Measurements from ENCODE around the gene GIT1.

GIT1 gene

DNA sequence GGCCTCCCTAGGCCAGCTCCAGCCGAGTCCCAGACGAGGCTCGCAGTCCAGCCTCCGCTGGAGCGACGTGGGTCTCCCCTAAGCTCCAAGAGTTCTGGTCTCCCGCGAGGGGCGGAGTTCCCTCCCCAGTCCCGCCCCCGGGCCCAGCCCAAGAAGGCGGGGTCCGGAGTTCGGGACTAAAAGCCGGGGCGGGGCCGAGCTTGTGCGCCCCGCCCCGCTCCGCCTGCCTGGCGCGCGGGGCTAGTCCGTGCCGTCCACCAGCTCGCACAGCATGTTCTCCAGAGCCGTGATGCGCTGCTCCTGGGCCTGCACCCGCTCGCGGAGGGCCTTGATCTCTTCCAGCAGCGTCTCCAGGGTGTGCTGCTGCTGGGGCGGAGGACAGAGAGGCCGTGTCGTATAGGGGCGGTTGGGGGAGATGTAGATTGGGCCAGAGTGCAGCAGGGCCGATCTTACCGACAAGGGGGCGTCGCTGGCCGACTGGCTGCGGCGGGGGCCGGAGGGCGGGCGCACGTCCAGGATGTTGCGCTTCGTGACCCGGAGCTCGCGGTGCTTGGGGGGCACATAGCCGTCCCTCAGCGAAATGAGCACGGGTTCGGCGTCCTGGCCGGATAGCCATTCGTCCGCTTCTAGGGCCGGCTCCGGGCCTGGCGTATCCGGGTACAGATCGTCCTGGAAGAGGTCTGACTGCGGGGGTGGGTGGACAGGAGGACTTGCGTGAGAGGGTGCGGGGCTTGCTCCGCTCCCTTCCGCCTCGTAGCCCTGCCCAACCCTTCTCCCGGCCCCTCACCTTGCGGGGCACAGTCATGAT is 26.2 kb upstream of the GIT1 start:
- Histone ChIP-seq H3K27ac (replicated peaks) (no peak overlapping the region), H3K27me3 (ENCODE audit: insufficient read depth, poor library complexity, severe bottlenecking) (peaks cover 8% of the 10 kb centered on the region), H3K4me3 (replicated peaks; ENCODE audit: insufficient read depth, low read length) (peak overlapping the region; percentile 34)
- no peak for TF ChIP-seq POLR2AphosphoS5 (IDR thresholded peaks at IDR 0.05; ENCODE audit: low read depth)
- no peak for TF ChIP-seq GABPA (IDR thresholded peaks at IDR 0.05; ENCODE audit: low read depth)
- TF ChIP-seq, protein P1, sequence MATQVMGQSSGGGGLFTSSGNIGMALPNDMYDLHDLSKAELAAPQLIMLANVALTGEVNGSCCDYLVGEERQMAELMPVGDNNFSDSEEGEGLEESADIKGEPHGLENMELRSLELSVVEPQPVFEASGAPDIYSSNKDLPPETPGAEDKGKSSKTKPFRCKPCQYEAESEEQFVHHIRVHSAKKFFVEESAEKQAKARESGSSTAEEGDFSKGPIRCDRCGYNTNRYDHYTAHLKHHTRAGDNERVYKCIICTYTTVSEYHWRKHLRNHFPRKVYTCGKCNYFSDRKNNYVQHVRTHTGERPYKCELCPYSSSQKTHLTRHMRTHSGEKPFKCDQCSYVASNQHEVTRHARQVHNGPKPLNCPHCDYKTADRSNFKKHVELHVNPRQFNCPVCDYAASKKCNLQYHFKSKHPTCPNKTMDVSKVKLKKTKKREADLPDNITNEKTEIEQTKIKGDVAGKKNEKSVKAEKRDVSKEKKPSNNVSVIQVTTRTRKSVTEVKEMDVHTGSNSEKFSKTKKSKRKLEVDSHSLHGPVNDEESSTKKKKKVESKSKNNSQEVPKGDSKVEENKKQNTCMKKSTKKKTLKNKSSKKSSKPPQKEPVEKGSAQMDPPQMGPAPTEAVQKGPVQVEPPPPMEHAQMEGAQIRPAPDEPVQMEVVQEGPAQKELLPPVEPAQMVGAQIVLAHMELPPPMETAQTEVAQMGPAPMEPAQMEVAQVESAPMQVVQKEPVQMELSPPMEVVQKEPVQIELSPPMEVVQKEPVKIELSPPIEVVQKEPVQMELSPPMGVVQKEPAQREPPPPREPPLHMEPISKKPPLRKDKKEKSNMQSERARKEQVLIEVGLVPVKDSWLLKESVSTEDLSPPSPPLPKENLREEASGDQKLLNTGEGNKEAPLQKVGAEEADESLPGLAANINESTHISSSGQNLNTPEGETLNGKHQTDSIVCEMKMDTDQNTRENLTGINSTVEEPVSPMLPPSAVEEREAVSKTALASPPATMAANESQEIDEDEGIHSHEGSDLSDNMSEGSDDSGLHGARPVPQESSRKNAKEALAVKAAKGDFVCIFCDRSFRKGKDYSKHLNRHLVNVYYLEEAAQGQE (IDR thresholded peaks at IDR 0.05; ENCODE audit: insufficient replicate concordance, low read depth) = no peak
- TF ChIP-seq, protein P2, sequence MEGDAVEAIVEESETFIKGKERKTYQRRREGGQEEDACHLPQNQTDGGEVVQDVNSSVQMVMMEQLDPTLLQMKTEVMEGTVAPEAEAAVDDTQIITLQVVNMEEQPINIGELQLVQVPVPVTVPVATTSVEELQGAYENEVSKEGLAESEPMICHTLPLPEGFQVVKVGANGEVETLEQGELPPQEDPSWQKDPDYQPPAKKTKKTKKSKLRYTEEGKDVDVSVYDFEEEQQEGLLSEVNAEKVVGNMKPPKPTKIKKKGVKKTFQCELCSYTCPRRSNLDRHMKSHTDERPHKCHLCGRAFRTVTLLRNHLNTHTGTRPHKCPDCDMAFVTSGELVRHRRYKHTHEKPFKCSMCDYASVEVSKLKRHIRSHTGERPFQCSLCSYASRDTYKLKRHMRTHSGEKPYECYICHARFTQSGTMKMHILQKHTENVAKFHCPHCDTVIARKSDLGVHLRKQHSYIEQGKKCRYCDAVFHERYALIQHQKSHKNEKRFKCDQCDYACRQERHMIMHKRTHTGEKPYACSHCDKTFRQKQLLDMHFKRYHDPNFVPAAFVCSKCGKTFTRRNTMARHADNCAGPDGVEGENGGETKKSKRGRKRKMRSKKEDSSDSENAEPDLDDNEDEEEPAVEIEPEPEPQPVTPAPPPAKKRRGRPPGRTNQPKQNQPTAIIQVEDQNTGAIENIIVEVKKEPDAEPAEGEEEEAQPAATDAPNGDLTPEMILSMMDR (IDR thresholded peaks at IDR 0.05; ENCODE audit: insufficient read depth, low read length) = no peak
- no peak for TF ChIP-seq SPI1 (IDR thresholded peaks at IDR 0.05; ENCODE audit: borderline replicate concordance, low read depth)
- peak; percentile 76 for DNase-seq (ENCODE audit: low read depth in 1 of 2, low spot score in 1 of 2)

DNA sequence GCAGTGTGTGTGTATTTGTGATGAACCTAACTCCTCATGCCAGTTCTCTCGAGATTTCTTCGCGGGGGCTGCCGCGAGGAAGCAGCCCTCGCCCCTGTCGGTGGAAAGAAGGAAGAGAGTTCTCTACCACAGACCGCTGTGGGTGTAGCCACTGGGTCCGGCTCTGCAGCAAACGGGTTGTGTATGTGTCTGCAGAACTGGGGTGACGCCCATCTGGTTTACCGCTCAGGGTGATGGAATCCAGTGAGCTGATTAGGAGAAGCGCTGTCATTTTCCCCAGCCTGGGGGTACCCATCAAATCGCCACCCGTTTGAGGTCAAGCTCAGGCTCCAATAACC is 25.6 kb upstream of the GIT1 start:
- H3K27ac ChIP-seq (replicated peaks) = no peak overlapping the region
- H3K4me3 ChIP-seq (replicated peaks; ENCODE audit: insufficient read depth, low read length) = peak overlapping the region; percentile 27
- H3K27me3 ChIP-seq (ENCODE audit: insufficient read depth, poor library complexity, severe bottlenecking) = peaks cover 8% of the 10 kb centered on the region
- DNase-seq (ENCODE audit: low read depth in 1 of 2, low spot score in 1 of 2) = peak in 1 of 2 experiments; percentile 72
- TF ChIP-seq SPI1 (IDR thresholded peaks at IDR 0.05; ENCODE audit: borderline replicate concordance, low read depth) (no peak), POLR2AphosphoS5 (IDR thresholded peaks at IDR 0.05; ENCODE audit: low read depth) (no peak), GABPA (IDR thresholded peaks at IDR 0.05; ENCODE audit: low read depth) (no peak)
- TF ChIP-seq, protein P2 (IDR thresholded peaks at IDR 0.05; ENCODE audit: insufficient read depth, low read length) = no peak
- TF ChIP-seq, protein P1 (IDR thresholded peaks at IDR 0.05; ENCODE audit: insufficient replicate concordance, low read depth) = no peak

DNA sequence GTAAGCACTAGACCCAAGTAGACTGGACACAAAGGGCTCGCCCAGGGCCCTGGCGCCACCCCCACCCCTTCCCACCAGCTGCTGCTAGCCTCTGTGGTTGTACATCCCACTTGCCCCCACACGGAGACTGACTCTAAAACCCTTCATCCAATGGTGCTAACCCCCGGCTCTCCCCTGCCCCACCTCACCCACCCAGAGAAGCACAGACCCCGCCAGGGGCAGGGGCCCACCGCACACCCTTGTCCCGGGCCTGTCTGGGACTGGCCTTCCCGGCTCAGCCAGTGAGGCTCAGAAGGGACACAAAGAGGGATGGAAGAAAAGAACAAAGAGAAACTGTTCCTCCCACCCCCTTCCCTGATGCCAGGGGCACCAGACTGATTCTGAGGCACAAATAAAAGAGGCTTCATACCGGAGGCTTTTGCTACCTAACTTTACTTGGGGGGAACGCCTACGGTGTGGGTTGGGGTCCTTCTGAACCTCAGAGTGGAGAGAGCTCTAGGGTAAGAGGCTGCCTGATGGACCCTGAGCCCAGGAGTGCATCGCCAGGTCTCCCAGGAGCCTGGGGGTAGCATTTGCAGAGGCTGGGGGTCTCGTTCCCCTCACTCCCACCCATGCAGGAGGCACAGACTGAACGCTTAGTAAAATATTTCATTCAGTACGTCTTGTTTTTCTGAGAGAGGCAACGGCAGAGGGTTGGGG is 25.1 kb upstream of the GIT1 start:
- TF ChIP-seq POLR2AphosphoS5 (IDR thresholded peaks at IDR 0.05; ENCODE audit: low read depth) (no peak), GABPA (IDR thresholded peaks at IDR 0.05; ENCODE audit: low read depth) (no peak), SPI1 (IDR thresholded peaks at IDR 0.05; ENCODE audit: borderline replicate concordance, low read depth) (no peak)
- TF ChIP-seq, protein P2 (IDR thresholded peaks at IDR 0.05; ENCODE audit: insufficient read depth, low read length) = no peak
- TF ChIP-seq, protein P1 (IDR thresholded peaks at IDR 0.05; ENCODE audit: insufficient replicate concordance, low read depth) = no peak
- DNase-seq (ENCODE audit: low read depth in 1 of 2, low spot score in 1 of 2) = no peak
- H3K4me3 ChIP-seq (replicated peaks; ENCODE audit: insufficient read depth, low read length) = no peak overlapping the region
- H3K27me3 ChIP-seq (ENCODE audit: insufficient read depth, poor library complexity, severe bottlenecking) = peaks cover 8% of the 10 kb centered on the region
- no peak overlapping the region for H3K27ac ChIP-seq (replicated peaks)
